ENCODE data around the gene UPF1. TPM values are rescaled to one million over a fixed set of nuclear protein-coding genes. Genes with fewer than 3 reads are reported as not detected.

The UPF1 gene
- total RNA-seq, 1 donor: 37.3 TPM

GRCh38 chr19:18828786-18829185, 3.0 kb upstream of the UPF1 start:
- no peak for TF ChIP-seq CTCF (IDR thresholded peaks at IDR 0.05; ENCODE audit: insufficient read depth, low read length)
- DNase-seq (ENCODE audit: low read depth): no peak
- no peak overlapping the region for H3K4me3 ChIP-seq (ENCODE audit: low read depth, low read length)

- no peak overlapping the region for H3K4me3 ChIP-seq (ENCODE audit: low read depth, low read length)
- TF ChIP-seq CTCF (IDR thresholded peaks at IDR 0.05; ENCODE audit: insufficient read depth, low read length): no peak
- DNase-seq (ENCODE audit: low read depth): no peak
Measured at GRCh38 chr19:18830488-18830887, 1.3 kb upstream of the UPF1 start.

- H3K4me3 ChIP-seq (ENCODE audit: low read depth, low read length): peak overlapping the region; percentile 83
- peak; percentile 31 for TF ChIP-seq CTCF (IDR thresholded peaks at IDR 0.05; ENCODE audit: insufficient read depth, low read length)
- DNase-seq (ENCODE audit: low read depth): no peak
Measured at GRCh38 chr19:18832306-18833140, 764 bp downstream of the UPF1 start.

- H3K4me3 ChIP-seq (ENCODE audit: low read depth, low read length): peak overlapping the region; percentile 83
- TF ChIP-seq CTCF (IDR thresholded peaks at IDR 0.05; ENCODE audit: insufficient read depth, low read length): no peak
- no peak for DNase-seq (ENCODE audit: low read depth)
Measured at GRCh38 chr19:18833141-18833476, 1.4 kb downstream of the UPF1 start.

GRCh38 chr19:18833849-18834643, 2.3 kb downstream of the UPF1 start:
- TF ChIP-seq CTCF (IDR thresholded peaks at IDR 0.05; ENCODE audit: insufficient read depth, low read length): no peak
- DNase-seq (ENCODE audit: low read depth): no peak
- H3K4me3 ChIP-seq (ENCODE audit: low read depth, low read length): peak overlapping the region; percentile 83

- peak overlapping the region; percentile 83 for H3K4me3 ChIP-seq (ENCODE audit: low read depth, low read length)
- DNase-seq (ENCODE audit: low read depth): no peak
- no peak for TF ChIP-seq CTCF (IDR thresholded peaks at IDR 0.05; ENCODE audit: insufficient read depth, low read length)
Measured at GRCh38 chr19:18834644-18834984, 2.9 kb downstream of the UPF1 start.
